Panc1 (cell line): Measurements from ENCODE around the gene RBMS1. TPM values are rescaled to one million over a fixed set of nuclear protein-coding genes. Genes with fewer than 3 reads are reported as not detected.

ENCODE experiments used
- ATAC-seq: fragments of 200-7000 bp; cut with Tn5 transposase; 2 replicates; pipeline ENCODE4 v1.9.1; 2020; ENCODE audit warnings: mild to moderate bottlenecking, moderate library complexity
- BruUV-seq: library from RNA; stranded (reverse); fragments of 400-500 nt; replicated peaks from 2 replicates; lab custom pipeline; 2021; lab: Mats Ljungman, UMichigan
- CTCF ChIA-PET: fragments of 300-600 bp; sonication (Branson Sonifier 250); formaldehyde crosslinking; loops from one replicate; lab custom pipeline; 2022; ENCODE audit warnings: antibody characterized with exemption; lab: Charles Lee
- POLR2A ChIA-PET: fragments of 300-600 bp; sonication (Branson Sonifier 250); formaldehyde crosslinking; loops from one replicate; lab custom pipeline; 2022; ENCODE audit warnings: antibody characterized with exemption; lab: Charles Lee
- DNase-seq: peaks from one replicate; pipeline ENCODE4 v3.0.0-alpha.2; 2010; ENCODE audit warnings: low read depth, low spot score
- H3K27ac ChIP-seq: 2 replicates; pipeline ENCODE4 v1.5.1; 2011; ENCODE audit warnings: mild to moderate bottlenecking, low read length, inconsistent platforms
- H3K27me3 ChIP-seq: fragments of 200-500 bp; sonication (Bioruptor generic); 2 replicates; pipeline ENCODE4 v1.6.0; 2014; ENCODE audit warnings: low read length, inconsistent platforms; ENCODE audit not compliant: control insufficient read depth, insufficient read depth
- H3K36me3 ChIP-seq: fragments of 200-500 bp; sonication (Bioruptor generic); 2 replicates; pipeline ENCODE4 v1.5.1; 2014; ENCODE audit warnings: inconsistent platforms, mild to moderate bottlenecking, low read length, moderate library complexity; ENCODE audit not compliant: control insufficient read depth, insufficient read depth
- H3K4me1 ChIP-seq: 2 replicates; pipeline ENCODE4 v1.5.1; 2011; ENCODE audit warnings: inconsistent platforms, mild to moderate bottlenecking, low read length, moderate library complexity; ENCODE audit not compliant: control insufficient read depth, insufficient read depth
- H3K4me3 ChIP-seq, 2 experiments: 2 replicates each; pipeline ENCODE4 v1.5.1; 2011 to 2012; ENCODE audit warnings: low read depth in 2 of 2, low read length in 2 of 2, mild to moderate bottlenecking in 2 of 2, inconsistent platforms in 1 of 2, moderate library complexity in 1 of 2
- H3K9me3 ChIP-seq: fragments of 200-500 bp; sonication (Bioruptor generic); 2 replicates; pipeline ENCODE4 v1.5.1; 2014; ENCODE audit warnings: low read depth, mild to moderate bottlenecking, inconsistent platforms, low read length, moderate library complexity; ENCODE audit not compliant: control insufficient read depth, insufficient read depth
- POLR2AphosphoS5 ChIP-seq: IDR thresholded peaks from 2 replicates; pipeline ENCODE4 v1.6.1; 2012; ENCODE audit warnings: mild to moderate bottlenecking, low read depth, low read length, moderate library complexity
- SIN3A ChIP-seq: IDR thresholded peaks from 2 replicates; pipeline ENCODE4 v1.6.1; 2012; ENCODE audit warnings: low read depth, mild to moderate bottlenecking, low read length, moderate library complexity, borderline replicate concordance; ENCODE audit not compliant: insufficient read depth
- TCF7L2 ChIP-seq: IDR thresholded peaks from 2 replicates; pipeline ENCODE4 v1.6.1; 2011; ENCODE audit warnings: mild to moderate bottlenecking, low read depth, low read length, inconsistent platforms
- in situ Hi-C: cut with HindIII; loops from 2 replicates; pipeline ENCODE4 v1.10.0; 2016; ENCODE audit warnings: low sequenced_read_pairs, low pct_unique_long_range_greater_than_20kb
- intact Hi-C: fragments of 100-400 bp; cut with micrococcal nuclease; formaldehyde crosslinking; loops from one replicate; pipeline ENCODE4 v1.10.0; 2022; ENCODE audit not compliant: unreplicated experiment
- total RNA-seq: library from RNA; stranded (reverse); gene quantifications from one replicate; pipeline ENCODE4 v1.2.1, GENCODE V29; 2021; ENCODE audit not compliant: unreplicated experiment
- TF ChIP-seq, protein P1 (sequence below): fragments of 450-650 bp; IDR thresholded peaks from 2 replicates; pipeline ENCODE4 v1.5.1; 2017; ENCODE audit warnings: mild to moderate bottlenecking
- TF ChIP-seq, protein P2 (sequence below), 2 experiments: IDR thresholded peaks; 2 replicates each; pipeline ENCODE4 v1.6.1; 2011 to 2012; ENCODE audit warnings: low read depth in 2 of 2, control low read depth in 1 of 2, low read length in 1 of 2, mild to moderate bottlenecking in 1 of 2, moderate library complexity in 1 of 2; ENCODE audit not compliant: insufficient read depth in 1 of 2

RBMS1 gene
- total RNA-seq, 1 experiment from 2014 or later: 67.0 TPM

DNA sequence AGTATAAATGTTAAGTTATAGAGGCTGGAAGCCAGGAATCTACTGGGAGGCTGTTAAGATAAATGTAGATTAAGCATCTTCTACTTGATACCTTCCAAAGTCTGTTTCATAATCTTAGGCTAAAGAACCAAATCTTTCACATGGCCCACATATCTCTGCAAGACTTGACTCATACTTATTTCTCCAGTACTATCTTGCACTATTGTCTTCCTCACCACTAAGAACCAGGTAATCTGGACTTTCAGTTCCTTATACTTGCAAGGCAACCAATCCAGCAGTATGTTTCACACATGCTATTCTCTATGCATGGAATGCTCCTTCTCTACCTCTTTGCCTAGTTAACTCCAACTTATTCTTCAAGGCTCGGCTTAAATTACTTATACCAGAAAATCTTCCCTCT lies 62.2 kb downstream of the RBMS1 start:
- POLR2A ChIA-PET: no interaction called here
- no peaks in the 10 kb centered on the region for H3K27me3 ChIP-seq
- in situ Hi-C loops (no loop called here), intact Hi-C loops (no loop called here)
- H3K4me1 ChIP-seq: 0 out of 2 replicates have a peak, but pooled peaks cover 2% of the 10 kb centered on the region
- H3K9me3 ChIP-seq: no peaks in the 10 kb centered on the region; the same call in 1 of the 2 replicates
- ATAC-seq (no peak), DNase-seq (no peak)
- CTCF ChIA-PET: interaction anchor here (1.7 kb wide), 1 partner anchor 41 kb away, joined by 4 read pairs; no protein-coding TSS in a partner anchor
- H3K27ac ChIP-seq: no peak overlapping the region
- BruUV-seq: no TSS peak
- TF ChIP-seq, protein P1, sequence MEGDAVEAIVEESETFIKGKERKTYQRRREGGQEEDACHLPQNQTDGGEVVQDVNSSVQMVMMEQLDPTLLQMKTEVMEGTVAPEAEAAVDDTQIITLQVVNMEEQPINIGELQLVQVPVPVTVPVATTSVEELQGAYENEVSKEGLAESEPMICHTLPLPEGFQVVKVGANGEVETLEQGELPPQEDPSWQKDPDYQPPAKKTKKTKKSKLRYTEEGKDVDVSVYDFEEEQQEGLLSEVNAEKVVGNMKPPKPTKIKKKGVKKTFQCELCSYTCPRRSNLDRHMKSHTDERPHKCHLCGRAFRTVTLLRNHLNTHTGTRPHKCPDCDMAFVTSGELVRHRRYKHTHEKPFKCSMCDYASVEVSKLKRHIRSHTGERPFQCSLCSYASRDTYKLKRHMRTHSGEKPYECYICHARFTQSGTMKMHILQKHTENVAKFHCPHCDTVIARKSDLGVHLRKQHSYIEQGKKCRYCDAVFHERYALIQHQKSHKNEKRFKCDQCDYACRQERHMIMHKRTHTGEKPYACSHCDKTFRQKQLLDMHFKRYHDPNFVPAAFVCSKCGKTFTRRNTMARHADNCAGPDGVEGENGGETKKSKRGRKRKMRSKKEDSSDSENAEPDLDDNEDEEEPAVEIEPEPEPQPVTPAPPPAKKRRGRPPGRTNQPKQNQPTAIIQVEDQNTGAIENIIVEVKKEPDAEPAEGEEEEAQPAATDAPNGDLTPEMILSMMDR: no peak
- TF ChIP-seq, protein P2, sequence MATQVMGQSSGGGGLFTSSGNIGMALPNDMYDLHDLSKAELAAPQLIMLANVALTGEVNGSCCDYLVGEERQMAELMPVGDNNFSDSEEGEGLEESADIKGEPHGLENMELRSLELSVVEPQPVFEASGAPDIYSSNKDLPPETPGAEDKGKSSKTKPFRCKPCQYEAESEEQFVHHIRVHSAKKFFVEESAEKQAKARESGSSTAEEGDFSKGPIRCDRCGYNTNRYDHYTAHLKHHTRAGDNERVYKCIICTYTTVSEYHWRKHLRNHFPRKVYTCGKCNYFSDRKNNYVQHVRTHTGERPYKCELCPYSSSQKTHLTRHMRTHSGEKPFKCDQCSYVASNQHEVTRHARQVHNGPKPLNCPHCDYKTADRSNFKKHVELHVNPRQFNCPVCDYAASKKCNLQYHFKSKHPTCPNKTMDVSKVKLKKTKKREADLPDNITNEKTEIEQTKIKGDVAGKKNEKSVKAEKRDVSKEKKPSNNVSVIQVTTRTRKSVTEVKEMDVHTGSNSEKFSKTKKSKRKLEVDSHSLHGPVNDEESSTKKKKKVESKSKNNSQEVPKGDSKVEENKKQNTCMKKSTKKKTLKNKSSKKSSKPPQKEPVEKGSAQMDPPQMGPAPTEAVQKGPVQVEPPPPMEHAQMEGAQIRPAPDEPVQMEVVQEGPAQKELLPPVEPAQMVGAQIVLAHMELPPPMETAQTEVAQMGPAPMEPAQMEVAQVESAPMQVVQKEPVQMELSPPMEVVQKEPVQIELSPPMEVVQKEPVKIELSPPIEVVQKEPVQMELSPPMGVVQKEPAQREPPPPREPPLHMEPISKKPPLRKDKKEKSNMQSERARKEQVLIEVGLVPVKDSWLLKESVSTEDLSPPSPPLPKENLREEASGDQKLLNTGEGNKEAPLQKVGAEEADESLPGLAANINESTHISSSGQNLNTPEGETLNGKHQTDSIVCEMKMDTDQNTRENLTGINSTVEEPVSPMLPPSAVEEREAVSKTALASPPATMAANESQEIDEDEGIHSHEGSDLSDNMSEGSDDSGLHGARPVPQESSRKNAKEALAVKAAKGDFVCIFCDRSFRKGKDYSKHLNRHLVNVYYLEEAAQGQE (IDR thresholded peaks at IDR 0.05; ENCODE audit: insufficient read depth in 1 of 2, low read depth in 2 of 2, low read length in 1 of 2): no peak
- TF ChIP-seq SIN3A (no peak), POLR2AphosphoS5 (no peak), TCF7L2 (no peak)
- H3K4me3 ChIP-seq: no peak overlapping the region
- no peaks in the 10 kb centered on the region for H3K36me3 ChIP-seq

DNA sequence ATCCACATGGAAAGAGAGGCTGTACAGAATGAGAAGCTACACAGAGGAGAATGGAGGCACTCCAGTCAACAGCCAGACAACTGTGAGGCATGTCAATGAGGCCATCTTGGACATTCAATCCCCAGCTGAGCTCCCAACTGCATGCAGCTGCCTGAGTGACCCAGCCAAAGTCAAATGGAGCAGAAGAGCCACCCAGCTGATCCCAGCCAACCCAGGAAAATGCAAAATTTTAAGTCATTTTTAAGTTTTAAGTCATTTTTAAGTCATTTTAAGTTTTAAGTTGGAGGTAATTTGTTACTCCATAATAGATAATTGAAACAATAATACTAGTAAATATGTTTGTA lies 63.6 kb downstream of the RBMS1 start:
- CTCF ChIA-PET: interaction anchor here (1.7 kb wide), 1 partner anchor 43 kb away, joined by 4 read pairs; no protein-coding TSS in a partner anchor
- no peak for ATAC-seq
- in situ Hi-C loops (no loop called here), intact Hi-C loops (no loop called here)
- BruUV-seq: no TSS peak
- Histone ChIP-seq H3K9me3 (no peaks in the 10 kb centered on the region; the same call in 1 of the 2 replicates), H3K27me3 (no peaks in the 10 kb centered on the region), H3K36me3 (no peaks in the 10 kb centered on the region), H3K27ac (no peak overlapping the region), H3K4me1 (0 out of 2 replicates have a peak, but pooled peaks cover 2% of the 10 kb centered on the region), H3K4me3 (no peak overlapping the region)
- DNase-seq: no peak
- TF ChIP-seq POLR2AphosphoS5: no peak
- TF ChIP-seq, protein P1: no peak
- TF ChIP-seq TCF7L2: no peak
- TF ChIP-seq, protein P2 (IDR thresholded peaks at IDR 0.05; ENCODE audit: insufficient read depth in 1 of 2, low read depth in 2 of 2, low read length in 1 of 2): no peak
- no peak for TF ChIP-seq SIN3A
- POLR2A ChIA-PET: no interaction called here
